DMS53 treated with DMSO at 0.1 percent for 48 hours (cell line): ENCODE data around the gene FHL3.

Experiments used
- DNase-seq: peaks from one replicate; lab custom pipeline; 2025; ENCODE audit not compliant: unreplicated experiment; lab: John Stamatoyannopoulos, UW

The FHL3 gene

GRCh38 chr1:38005195-38006007 is at the start of gene FHL3:
Gene FHL3, minus strand, starts transcription at chr1:38005514. Its CDS starts 6,102 bp downstream, at chr1:37999412.
- no peak for DNase-seq

- DNase-seq: no peak
Measured at GRCh38 chr1:38053416-38054091, 48.2 kb upstream of the FHL3 start.

- DNase-seq: no peak
Measured at GRCh38 chr1:38052750-38053415, 47.6 kb upstream of the FHL3 start.

DNA sequence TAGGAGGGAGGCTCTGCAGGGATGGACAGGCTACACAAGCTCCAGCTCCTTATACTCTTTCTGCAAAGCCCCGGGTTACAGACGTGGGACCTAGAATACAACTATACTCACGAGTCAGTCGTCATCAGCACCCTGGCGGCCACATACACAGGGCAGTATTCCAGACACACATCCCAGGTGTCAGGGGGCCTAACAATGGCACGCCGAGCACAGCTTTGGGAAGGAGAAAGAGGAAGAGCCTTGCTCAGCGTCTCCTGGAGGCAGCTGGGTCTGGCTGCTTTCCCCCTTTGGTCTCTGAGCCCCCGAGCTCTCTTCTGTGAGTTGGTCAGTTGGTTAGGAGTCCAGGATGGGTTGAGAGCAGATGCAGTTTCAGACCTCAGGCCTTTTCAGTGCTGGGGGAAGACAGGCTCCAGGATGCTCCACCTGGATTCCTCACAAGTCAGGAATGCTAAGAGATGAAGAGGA is 45.8 kb upstream of the FHL3 start:
- no peak for DNase-seq

- no peak for DNase-seq
Measured at GRCh38 chr1:38050397-38051078, 45.2 kb upstream of the FHL3 start.

GRCh38 chr1:38047603-38048141 is 42.4 kb upstream of the FHL3 start:
- DNase-seq: no peak

GRCh38 chr1:38046884-38047602 is 41.7 kb upstream of the FHL3 start:
- peak; percentile 41 for DNase-seq

GRCh38 chr1:38046333-38046883 is 41.1 kb upstream of the FHL3 start, which contains the start of gene POU3F1:
Gene POU3F1, minus strand, starts transcription at chr1:38046793. Its CDS starts 50 bp downstream, at chr1:38046743.
- no peak for DNase-seq

- no peak for DNase-seq
Measured at GRCh38 chr1:38045401-38046332, 40.4 kb upstream of the FHL3 start.

DNA sequence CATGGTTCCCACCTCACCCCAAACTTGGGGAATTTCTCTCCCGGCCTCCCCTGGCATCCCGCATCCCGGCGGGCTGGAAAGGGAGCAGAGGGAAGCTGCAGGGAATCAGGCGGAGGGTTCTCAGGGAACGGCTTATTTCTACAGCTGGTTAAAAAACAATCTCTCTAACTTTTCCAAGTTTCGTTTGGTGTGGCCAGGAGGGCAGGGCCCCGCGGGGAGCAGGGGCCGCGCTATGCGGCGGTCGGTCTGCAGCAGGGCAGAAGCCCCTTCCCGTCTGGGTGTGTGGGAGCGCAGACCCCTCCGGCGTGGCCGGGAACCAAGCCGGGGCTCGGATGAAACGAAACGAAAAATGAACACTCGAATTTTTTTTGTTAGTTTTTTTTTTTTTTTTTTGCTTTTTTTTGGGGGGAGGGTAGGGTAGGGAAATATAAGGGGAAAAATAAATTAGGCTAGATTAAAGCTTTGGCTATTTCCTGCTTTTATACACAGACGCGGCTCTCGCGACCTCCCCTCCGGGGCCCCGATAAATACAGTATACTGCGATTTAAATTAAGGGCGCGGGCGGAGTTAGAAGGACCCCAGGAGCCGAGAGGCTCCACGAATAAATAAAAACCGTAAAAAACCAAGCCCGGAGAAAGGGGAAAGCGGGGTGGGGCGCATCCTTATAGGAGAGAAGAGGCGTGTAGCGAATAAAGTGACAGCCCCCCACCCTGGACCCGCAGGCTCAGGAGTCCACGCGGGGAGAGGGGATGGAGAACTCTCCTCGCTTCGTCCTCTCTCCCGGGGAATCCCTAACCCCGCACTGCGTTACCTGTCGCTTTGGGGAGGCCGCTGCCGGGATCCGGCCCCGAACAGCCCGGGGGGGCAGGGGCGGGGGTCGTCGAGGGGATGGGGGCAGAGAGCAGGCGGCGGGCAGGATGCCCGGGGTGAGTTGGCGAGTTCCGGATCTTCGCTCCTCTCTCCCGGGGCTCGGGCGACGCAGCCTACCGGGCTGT is 39.2 kb upstream of the FHL3 start:
- DNase-seq: no peak

DNA sequence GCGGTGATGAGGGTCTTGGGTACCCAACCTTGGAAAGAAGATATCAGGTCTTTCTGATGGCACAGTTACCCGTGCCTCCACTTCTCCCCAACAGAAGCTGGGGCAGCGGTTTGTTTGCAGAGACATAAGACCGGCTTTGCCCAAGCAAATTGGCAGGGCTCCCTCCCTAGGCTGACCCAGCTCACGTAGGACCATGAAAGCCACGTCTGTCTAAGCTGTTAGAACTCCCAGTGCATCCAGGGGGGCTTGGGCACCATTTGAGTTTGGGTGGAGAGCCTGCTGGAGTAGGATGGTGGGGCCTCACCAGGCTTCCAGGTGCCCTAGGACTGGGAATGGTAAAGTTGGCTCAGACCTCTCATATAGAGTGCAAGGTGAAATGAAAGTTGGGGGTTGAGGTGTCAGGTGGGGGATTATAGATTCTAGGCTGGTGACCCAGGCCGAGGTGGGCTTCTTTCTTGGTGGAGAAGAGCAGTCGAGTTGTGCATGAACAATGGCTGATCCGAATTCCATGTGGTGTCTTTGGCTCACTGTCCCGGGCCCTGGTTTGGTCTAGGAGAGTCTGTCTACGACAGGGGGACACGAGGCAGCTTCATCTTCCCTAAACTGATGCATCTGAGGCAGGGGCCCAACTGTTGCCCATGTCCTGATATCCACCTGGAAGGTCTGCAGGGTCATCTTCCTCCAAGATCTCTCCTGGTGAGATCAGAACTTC is 37.9 kb upstream of the FHL3 start:
- no peak for DNase-seq

- DNase-seq: no peak
Measured at GRCh38 chr1:38041936-38042834, 36.9 kb upstream of the FHL3 start.

DNA sequence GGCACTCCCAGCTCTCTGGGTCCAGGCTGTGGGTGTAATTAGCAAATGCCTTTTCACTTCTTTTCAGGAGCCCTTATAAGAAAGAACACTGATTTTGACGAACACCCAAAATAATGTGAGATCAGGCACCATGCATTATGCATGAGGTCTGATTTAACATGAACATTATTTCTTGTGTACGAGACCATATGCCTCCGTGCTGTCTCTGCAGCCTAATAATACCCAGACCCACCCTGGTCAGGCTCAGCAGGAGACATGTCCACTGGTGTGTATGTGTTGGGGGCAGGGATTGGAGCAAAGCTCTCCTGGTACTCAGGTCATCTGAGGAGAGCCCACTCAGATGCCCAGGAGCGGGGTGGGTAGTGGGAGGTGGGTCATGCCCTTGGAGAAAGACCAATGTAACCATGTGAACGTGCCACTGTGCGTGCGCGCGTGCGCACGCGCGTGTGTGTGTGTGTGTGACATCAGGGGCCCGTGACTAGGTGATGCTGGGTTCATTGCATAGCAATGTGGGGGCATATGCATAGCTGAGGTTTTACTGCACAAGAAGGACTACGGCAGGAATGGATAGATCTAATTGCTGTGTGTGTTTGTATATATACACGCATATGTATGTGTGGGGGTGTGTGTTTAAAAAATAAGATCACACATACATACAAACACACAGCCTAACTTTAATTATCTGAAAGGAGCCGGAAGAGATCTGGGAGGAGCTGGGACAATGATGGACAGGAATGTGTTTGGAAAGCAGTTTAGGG is 34.2 kb upstream of the FHL3 start:
- no peak for DNase-seq

DNA sequence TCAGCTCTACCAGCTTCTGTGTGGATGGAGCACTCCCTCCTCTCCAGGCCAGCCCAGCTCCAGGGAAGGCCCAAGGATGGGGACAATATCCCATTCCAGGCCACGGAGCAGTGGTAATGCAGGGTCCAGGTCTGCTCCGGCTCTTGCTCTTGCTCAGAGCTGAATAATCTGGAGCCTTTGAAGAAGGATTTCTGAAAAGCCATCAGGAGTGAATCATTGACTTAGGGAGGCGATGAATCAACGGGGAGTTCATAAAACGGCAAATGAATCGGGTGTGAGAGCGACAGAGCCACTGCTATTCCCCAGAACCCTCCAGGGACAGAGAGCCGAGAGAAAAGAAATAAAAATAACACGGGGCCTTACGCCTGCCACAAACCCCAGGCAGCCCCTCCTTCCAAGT is 33.5 kb upstream of the FHL3 start:
- DNase-seq: no peak

- no peak for DNase-seq
Measured at GRCh38 chr1:38037221-38037939, 32.1 kb upstream of the FHL3 start.
